Measurements from ENCODE around the gene FAM3B. TPM values are rescaled to one million over a fixed set of nuclear protein-coding genes. Genes with fewer than 3 reads are reported as not detected.

Gene FAM3B
- total and polyA plus RNA-seq, 2 of the 4 experiments (the other 2 are of a cell fraction), result not detected

DNA sequence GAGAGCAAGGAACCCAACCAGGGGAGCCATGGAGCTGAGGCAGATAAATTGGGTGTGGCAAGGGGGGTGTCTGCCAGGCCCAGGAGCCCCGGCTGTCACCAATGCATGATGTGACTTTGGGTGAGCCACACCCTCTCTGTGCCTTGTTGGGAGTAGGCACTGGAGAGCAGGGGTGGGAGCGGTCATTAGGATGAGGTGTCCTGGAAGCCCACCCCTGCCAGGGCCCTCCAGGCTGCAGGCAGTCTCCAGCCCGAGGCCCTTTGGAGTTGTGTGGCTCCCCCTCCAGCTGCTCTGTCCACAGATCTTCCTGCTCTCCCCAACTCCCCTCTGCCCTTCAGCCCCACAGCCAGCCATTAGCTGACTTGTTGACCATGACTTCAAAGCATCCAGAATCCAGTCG lies 56.7 kb downstream of the FAM3B start:
- Histone ChIP-seq H2AFZ (replicated peaks; ENCODE audit: low read length, poor library complexity) (no peak overlapping the region), H2BK20ac (ENCODE audit: low read depth, low read length) (no peak overlapping the region)
- intact Hi-C loops (cut with micrococcal nuclease), result no loop called here

More for the DNA sequence above, 56.7 kb downstream of the FAM3B start:
- no peak for TF ChIP-seq FOS (IDR thresholded peaks at IDR 0.05; ENCODE audit: low read depth, low read length)
- no peak for TF ChIP-seq POLR2A (IDR thresholded peaks at IDR 0.05; ENCODE audit: low read depth, low read length)
- TF ChIP-seq CEBPB (IDR thresholded peaks at IDR 0.05; ENCODE audit: low read depth, low read length), result no peak
- TF ChIP-seq, protein P1, sequence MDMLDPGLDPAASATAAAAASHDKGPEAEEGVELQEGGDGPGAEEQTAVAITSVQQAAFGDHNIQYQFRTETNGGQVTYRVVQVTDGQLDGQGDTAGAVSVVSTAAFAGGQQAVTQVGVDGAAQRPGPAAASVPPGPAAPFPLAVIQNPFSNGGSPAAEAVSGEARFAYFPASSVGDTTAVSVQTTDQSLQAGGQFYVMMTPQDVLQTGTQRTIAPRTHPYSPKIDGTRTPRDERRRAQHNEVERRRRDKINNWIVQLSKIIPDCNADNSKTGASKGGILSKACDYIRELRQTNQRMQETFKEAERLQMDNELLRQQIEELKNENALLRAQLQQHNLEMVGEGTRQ (IDR thresholded peaks at IDR 0.05; ENCODE audit: low read depth, low read length), result no peak
- TF ChIP-seq CHD1 (IDR thresholded peaks at IDR 0.05; ENCODE audit: low read depth, low read length), result no peak
- TF ChIP-seq RCOR1 (IDR thresholded peaks at IDR 0.05; ENCODE audit: insufficient replicate concordance, low read length), result no peak
- TF ChIP-seq MAFK (IDR thresholded peaks at IDR 0.05; ENCODE audit: low read depth, low read length), result no peak
- TF ChIP-seq, protein P2, sequence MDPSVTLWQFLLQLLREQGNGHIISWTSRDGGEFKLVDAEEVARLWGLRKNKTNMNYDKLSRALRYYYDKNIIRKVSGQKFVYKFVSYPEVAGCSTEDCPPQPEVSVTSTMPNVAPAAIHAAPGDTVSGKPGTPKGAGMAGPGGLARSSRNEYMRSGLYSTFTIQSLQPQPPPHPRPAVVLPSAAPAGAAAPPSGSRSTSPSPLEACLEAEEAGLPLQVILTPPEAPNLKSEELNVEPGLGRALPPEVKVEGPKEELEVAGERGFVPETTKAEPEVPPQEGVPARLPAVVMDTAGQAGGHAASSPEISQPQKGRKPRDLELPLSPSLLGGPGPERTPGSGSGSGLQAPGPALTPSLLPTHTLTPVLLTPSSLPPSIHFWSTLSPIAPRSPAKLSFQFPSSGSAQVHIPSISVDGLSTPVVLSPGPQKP (IDR thresholded peaks at IDR 0.05; ENCODE audit: borderline replicate concordance, low read depth, low read length), result no peak
- no peak for TF ChIP-seq BHLHE40 (IDR thresholded peaks at IDR 0.05; ENCODE audit: low read depth, low read length)
- TF ChIP-seq RAD21 (IDR thresholded peaks at IDR 0.05; ENCODE audit: low read length), result no peak
- no peak for TF ChIP-seq NFE2L2 (IDR thresholded peaks at IDR 0.05; ENCODE audit: low read depth, low read length)
- TF ChIP-seq MAZ (IDR thresholded peaks at IDR 0.05; ENCODE audit: borderline replicate concordance, low read depth, low read length), result no peak
- TF ChIP-seq, protein P3, sequence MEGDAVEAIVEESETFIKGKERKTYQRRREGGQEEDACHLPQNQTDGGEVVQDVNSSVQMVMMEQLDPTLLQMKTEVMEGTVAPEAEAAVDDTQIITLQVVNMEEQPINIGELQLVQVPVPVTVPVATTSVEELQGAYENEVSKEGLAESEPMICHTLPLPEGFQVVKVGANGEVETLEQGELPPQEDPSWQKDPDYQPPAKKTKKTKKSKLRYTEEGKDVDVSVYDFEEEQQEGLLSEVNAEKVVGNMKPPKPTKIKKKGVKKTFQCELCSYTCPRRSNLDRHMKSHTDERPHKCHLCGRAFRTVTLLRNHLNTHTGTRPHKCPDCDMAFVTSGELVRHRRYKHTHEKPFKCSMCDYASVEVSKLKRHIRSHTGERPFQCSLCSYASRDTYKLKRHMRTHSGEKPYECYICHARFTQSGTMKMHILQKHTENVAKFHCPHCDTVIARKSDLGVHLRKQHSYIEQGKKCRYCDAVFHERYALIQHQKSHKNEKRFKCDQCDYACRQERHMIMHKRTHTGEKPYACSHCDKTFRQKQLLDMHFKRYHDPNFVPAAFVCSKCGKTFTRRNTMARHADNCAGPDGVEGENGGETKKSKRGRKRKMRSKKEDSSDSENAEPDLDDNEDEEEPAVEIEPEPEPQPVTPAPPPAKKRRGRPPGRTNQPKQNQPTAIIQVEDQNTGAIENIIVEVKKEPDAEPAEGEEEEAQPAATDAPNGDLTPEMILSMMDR (conservative IDR thresholded peaks at IDR 0.05; ENCODE audit: low read depth, low read length), result no peak
- H3K18ac ChIP-seq (ENCODE audit: low read depth, low read length), result no peak overlapping the region
- no peak overlapping the region for H3K23ac ChIP-seq (ENCODE audit: low read depth, low read length)
- no peak overlapping the region for H3K14ac ChIP-seq (replicated peaks; ENCODE audit: low read depth, low read length)
- no peak overlapping the region for H4K91ac ChIP-seq (ENCODE audit: insufficient read depth, low read depth, low read length)
- H3K4me3 ChIP-seq (ENCODE audit: insufficient read depth, low read depth, low read length), result no peak overlapping the region
- no peaks in the 10 kb centered on the region for H3K9me1 ChIP-seq (ENCODE audit: insufficient read depth, low read length)
- 50% methylated on average over 1 of the region's 4 CpGs; no CpG with 5 or more reads in 1 of the 2 experiments for WGBS, 2 experiments (ENCODE audit: extremely low coverage in 2 of 2, insufficient read length in 1 of 2)
- no peaks in the 10 kb centered on the region for H4K20me1 ChIP-seq (ENCODE audit: insufficient read depth, low read length)
- BruUV-seq (replicated peaks), result no TSS peak
- no peaks in the 10 kb centered on the region; the same call in 1 of the 2 replicates for H3K27me3 ChIP-seq (ENCODE audit: control insufficient read depth, insufficient read depth, low read length)
- H3K9ac ChIP-seq (ENCODE audit: low read depth, low read length), result no peak overlapping the region
- DNase-seq (no peak), ATAC-seq (ENCODE audit: low read depth) (no peak)
- H2BK15ac ChIP-seq (ENCODE audit: low read depth, low read length), result no peak overlapping the region
- H2BK5ac ChIP-seq (ENCODE audit: low read depth, low read length, poor library complexity, severe bottlenecking), result no peak overlapping the region
- H2BK120ac ChIP-seq (ENCODE audit: low read depth, low read length), result no peak overlapping the region
- ChIA-PET POLR2A (ENCODE audit: unreplicated experiment) (no interaction called here), CTCF (interaction anchor here (0.6 to 1.0 kb wide), 3 partner anchors 11 to 57 kb away, joined by 3 to 4 read pairs (median 3); no protein-coding TSS in a partner anchor)
- H3K36me3 ChIP-seq (ENCODE audit: control insufficient read depth, insufficient read depth, low read length), result no peaks in the 10 kb centered on the region
- no peaks in the 10 kb centered on the region; the same call in 1 of the 2 replicates for H3K9me3 ChIP-seq (ENCODE audit: control insufficient read depth, insufficient read depth, low read length)
- no peak overlapping the region for H4K5ac ChIP-seq (ENCODE audit: low read depth, low read length)
- no peak overlapping the region for H2AK5ac ChIP-seq (ENCODE audit: low read depth, low read length)
- H3K4ac ChIP-seq (ENCODE audit: low read depth, low read length), result no peak overlapping the region
- H3K4me2 ChIP-seq (ENCODE audit: low read depth, low read length), result no peak overlapping the region
- H3K56ac ChIP-seq (ENCODE audit: extremely low read depth, insufficient read depth, low read length), result no peak overlapping the region
- no peak overlapping the region for H3K27ac ChIP-seq (ENCODE audit: insufficient read depth, low read length)
- dilution Hi-C loops (cut with HindIII; ENCODE audit: low sequenced_read_pairs, unreplicated experiment), result no loop called here
- H2AK9ac ChIP-seq (replicated peaks; ENCODE audit: low read depth, low read length, poor library complexity), result no peak overlapping the region
- no peaks in the 10 kb centered on the region for H3K79me1 ChIP-seq (ENCODE audit: low read depth in 1 of 2, low read length in 2 of 2)
- H4K8ac ChIP-seq (ENCODE audit: low read depth in 2 of 2, low read length in 2 of 2), result no peak overlapping the region
- no peaks in the 10 kb centered on the region for H3K4me1 ChIP-seq (ENCODE audit: control insufficient read depth, insufficient read depth, low read length)
- in situ Hi-C loops (cut with MboI; ENCODE audit: low sequenced_read_pairs), result no loop called here

All from IMR-90 (cell line).